Measurements from ENCODE around the gene MX2.

GRCh38 chr21:41373763-41374162 lies 11.9 kb downstream of the MX2 start:
- no peak for TF ChIP-seq CTCF (IDR thresholded peaks at IDR 0.05)
- no peak for TF ChIP-seq POLR2A (IDR thresholded peaks at IDR 0.05)
